Stomach (tissue), 9 donors: ENCODE data around the gene SVIL. TPM values are rescaled to one million over a fixed set of nuclear protein-coding genes. Genes with fewer than 3 reads are reported as not detected.

Experiments used
- DNase-seq, 2 donors: peaks; one replicate each; pipeline versions ENCODE4 v3.0.0 to v3.0.0-alpha.2; 2013 to 2019
- H3K27ac ChIP-seq, 5 donors: fragments of 200-600 bp in 4 of 5; sonication (generic) in 4 of 5; one replicate each; pipeline ENCODE4 v1.5.1; 2013 to 2019; ENCODE audit warnings: mild to moderate bottlenecking in 1 of 5, moderate library complexity in 1 of 5
- H3K27me3 ChIP-seq, 3 donors: fragments of 200-600 bp; sonication (generic); one replicate each; pipeline ENCODE4 v1.5.1; 2017 to 2019; ENCODE audit warnings: mixed run types in 1 of 3
- H3K36me3 ChIP-seq, 4 donors: fragments of 200-600 bp; sonication (generic); 1 replicate in 3 of 4; 2 replicates in 1 of 4; pipeline ENCODE4 v1.5.1; 2016 to 2019
- H3K4me1 ChIP-seq, 4 donors: fragments of 200-600 bp; sonication (generic); one replicate each; pipeline ENCODE4 v1.5.1; 2016 to 2019
- H3K4me3 ChIP-seq, 4 donors: fragments of 200-600 bp; sonication (generic) in 3 of 4; one replicate each; pipeline ENCODE4 v1.5.1; 2016 to 2019; ENCODE audit warnings: mild to moderate bottlenecking in 1 of 4
- H3K9me3 ChIP-seq, 4 donors: fragments of 200-600 bp; sonication (generic); one replicate each; pipeline ENCODE4 v1.5.1; 2016 to 2019
- CTCF ChIP-seq, 7 experiments: fragments of 450-650 bp in 4 of 7; fragments of 200-600 bp in 3 of 7; sonication (generic) in 3 of 7; IDR thresholded peaks; one replicate each; pipeline ENCODE4 v1.5.1; 2016 to 2019; ENCODE audit warnings: antibody characterized with exemption in 7 of 7, control low read depth in 2 of 7, mild to moderate bottlenecking in 1 of 7
- EP300 ChIP-seq: sonication (generic); formaldehyde crosslinking; IDR thresholded peaks from one replicate; pipeline ENCODE4 v1.6.1; 2017; ENCODE audit warnings: antibody characterized with exemption
- POLR2A ChIP-seq, 4 donors: fragments of 450-650 bp; IDR thresholded peaks; one replicate each; pipeline ENCODE4 v1.6.1; 2016; ENCODE audit warnings: antibody characterized with exemption in 4 of 4, control low read depth in 2 of 4, mild to moderate bottlenecking in 1 of 4, moderate library complexity in 1 of 4
- POLR2AphosphoS5 ChIP-seq, 3 donors: sonication (generic); formaldehyde crosslinking; IDR thresholded peaks; one replicate each; pipeline ENCODE4 v1.6.1; 2016; ENCODE audit warnings: antibody characterized with exemption in 3 of 3
- WGBS, 5 donors: extraction: QIAGEN DNeasy Blood & Tissue Kit in 3 of 5; methylation state at CpG; one replicate each; pipeline versions ENCODE4 v1.1.5 to v1.1.7; 2013 to 2018; 5-methylcytosine and 5-hydroxymethylcytosine counted together
- intact Hi-C: fragments of 100-400 bp; cut with DNase I; formaldehyde crosslinking; loops from one replicate; pipeline ENCODE4 v1.15.1; 2023; ENCODE audit warnings: low total_unique reads
- polyA plus RNA-seq, 3 donors: library from polyadenylated mRNA; stranded (reverse); fragments of 200-250 nt; gene quantifications; one replicate each; pipeline ENCODE4 v1.2.3, GENCODE V29; 2013
- total RNA-seq, 5 donors: library from RNA; depleted of rRNA; stranded (reverse); fragments of >200 nt; gene quantifications; one replicate each; pipeline versions ENCODE4 v1.1.0 to v1.2.3, GENCODE V29; 2014 to 2016
- donor health status: healthy with polysubstance abuse.
- donor health status: Bipolar disorder and iron deficiency.
- donor health status: healthy.

The SVIL gene
- total and polyA plus RNA-seq, 8 donors = 6.8 to 400 (median 112) TPM

- TF ChIP-seq POLR2AphosphoS5 (IDR thresholded peaks at IDR 0.05) (peak in 2 of 3 donors; percentile 48 to 87), EP300 (peak; percentile 48), POLR2A (IDR thresholded peaks at IDR 0.05) (no peak), CTCF (IDR thresholded peaks at IDR 0.05) (no peak)
- H3K27me3 ChIP-seq = no peaks in the 10 kb centered on the region
- intact Hi-C loops = no loop called here
- peaks cover 0 to 2% (median 0%) of the 10 kb centered on the region in 4 donors for H3K36me3 ChIP-seq
- H3K9me3 ChIP-seq = no peaks in the 10 kb centered on the region
- peak overlapping the region in 4 of 5 donors; percentile 47 to 90 (median 66) for H3K27ac ChIP-seq
- H3K4me3 ChIP-seq = no peak overlapping the region
- DNase-seq = peak in 1 of 2 donors; percentile 74
- peaks cover 15 to 60% (median 37%) of the 10 kb centered on the region in 4 donors for H3K4me1 ChIP-seq
These were observed 8.2 kb upstream of the SVIL start for GRCh38 chr10:29642990-29643389.

- intact Hi-C loops = no loop called here
- H3K27ac ChIP-seq = peak overlapping the region in 2 of 5 donors; percentile 85 to 90
- no peaks in the 10 kb centered on the region for H3K9me3 ChIP-seq
- H3K36me3 ChIP-seq = peaks cover 0 to 11% (median 0%) of the 10 kb centered on the region in 4 donors
- no peak for TF ChIP-seq POLR2A (IDR thresholded peaks at IDR 0.05)
- 95 to 98% (median 95%) methylated on average over 3 of the region's 3 CpGs for WGBS, 5 donors
- H3K4me1 ChIP-seq = peaks cover 0 to 33% (median 23%) of the 10 kb centered on the region in 4 donors
- no peak overlapping the region for H3K4me3 ChIP-seq
- no peaks in the 10 kb centered on the region for H3K27me3 ChIP-seq
- no peak for DNase-seq
These were observed 2.8 kb upstream of the SVIL start for GRCh38 chr10:29637537-29637936.

GRCh38 chr10:29636178-29636577 is 1.4 kb upstream of the SVIL start:
- peaks cover under 1 to 29% (median 21%) of the 10 kb centered on the region in 4 donors for H3K4me1 ChIP-seq
- TF ChIP-seq POLR2AphosphoS5 (IDR thresholded peaks at IDR 0.05) (peak in 1 of 3 donors; percentile 33), EP300 (no peak)
- no peaks in the 10 kb centered on the region for H3K9me3 ChIP-seq
- 48 to 60% (median 53%) methylated on average over 2 of the region's 2 CpGs for WGBS, 5 donors
- peak in 1 of 2 donors; percentile 76 for DNase-seq
- H3K27me3 ChIP-seq = no peaks in the 10 kb centered on the region
- intact Hi-C loops = no loop called here
- peaks cover 0 to 11% (median 0%) of the 10 kb centered on the region in 4 donors for H3K36me3 ChIP-seq
- no peak overlapping the region for H3K4me3 ChIP-seq
- peak overlapping the region in 4 of 5 donors; percentile 76 to 90 (median 81) for H3K27ac ChIP-seq

GRCh38 chr10:29635711-29636144 is 957 bp upstream of the SVIL start:
- TF ChIP-seq POLR2AphosphoS5 (IDR thresholded peaks at IDR 0.05) = no peak
- peak in 1 of 2 donors; percentile 69 for DNase-seq
- 30 to 50% (median 35%) methylated on average over 4 of the region's 4 CpGs for WGBS, 5 donors
- Histone ChIP-seq H3K27ac (peak overlapping the region; percentile 3 to 90 (median 77)), H3K4me1 (peaks cover 5 to 34% (median 25%) of the 10 kb centered on the region in 4 donors), H3K4me3 (no peak overlapping the region), H3K9me3 (no peaks in the 10 kb centered on the region), H3K27me3 (no peaks in the 10 kb centered on the region), H3K36me3 (peaks cover 0 to 11% (median 0%) of the 10 kb centered on the region in 4 donors)
- intact Hi-C loops = no loop called here

GRCh38 chr10:29634105-29634504 is 666 bp downstream of the SVIL start:
- Histone ChIP-seq H3K9me3 (no peaks in the 10 kb centered on the region), H3K36me3 (peaks cover 0 to 11% (median 0%) of the 10 kb centered on the region in 4 donors), H3K4me1 (peaks cover 19 to 50% (median 34%) of the 10 kb centered on the region in 4 donors), H3K4me3 (peak overlapping the region in 3 of 4 donors; percentile 22 to 34 (median 25)), H3K27me3 (no peaks in the 10 kb centered on the region), H3K27ac (peak overlapping the region in 4 of 5 donors; percentile 76 to 90 (median 81))
- intact Hi-C loops = no loop called here
- no peak for TF ChIP-seq CTCF (IDR thresholded peaks at IDR 0.05)
- 56 to 80% (median 73%) methylated on average over 2 of the region's 2 CpGs for WGBS, 5 donors
- DNase-seq = no peak

- intact Hi-C loops = no loop called here
- WGBS, 5 donors = 78 to 96% (median 90%) methylated on average over 4 of the region's 4 CpGs
- H3K27me3 ChIP-seq = no peaks in the 10 kb centered on the region
- peaks cover 34 to 54% (median 44%) of the 10 kb centered on the region in 4 donors for H3K4me1 ChIP-seq
- H3K36me3 ChIP-seq = no peaks in the 10 kb centered on the region
- TF ChIP-seq POLR2A (IDR thresholded peaks at IDR 0.05) (no peak), EP300 (no peak), POLR2AphosphoS5 (IDR thresholded peaks at IDR 0.05) (no peak), CTCF (IDR thresholded peaks at IDR 0.05) (no peak)
- H3K9me3 ChIP-seq = no peaks in the 10 kb centered on the region
- peak overlapping the region in 3 of 4 donors; percentile 2 to 34 (median 17) for H3K4me3 ChIP-seq
- no peak for DNase-seq
- H3K27ac ChIP-seq = peak overlapping the region in 4 of 5 donors; percentile 64 to 90 (median 80)
These were observed 3.8 kb downstream of the SVIL start for GRCh38 chr10:29631049-29631339.
